Endothelial cell of umbilical vein (primary cell): ENCODE measurements around the gene TRIM24. TPM values are rescaled to one million over a fixed set of nuclear protein-coding genes. Genes with fewer than 3 reads are reported as not detected.

Experiments used
- BruUV-seq: library from RNA; stranded (reverse); fragments of 400-500 nt; replicated peaks from 2 replicates; lab custom pipeline; 2021; lab: Mats Ljungman, UMichigan
- CTCF ChIA-PET: fragments of 300-600, 350-600 bp; sonication (Branson Sonifier 250); formaldehyde crosslinking; loops from one replicate; lab custom pipeline; 2021; ENCODE audit warnings: antibody characterized with exemption, inconsistent platforms; lab: Charles Lee
- POLR2A ChIA-PET: fragments of 300-600, 350-600 bp; sonication (Branson Sonifier 250); formaldehyde crosslinking; loops from one replicate; lab custom pipeline; 2021; ENCODE audit warnings: antibody characterized with exemption, inconsistent platforms; lab: Charles Lee
- DNase-seq: peaks from one replicate; pipeline ENCODE4 v3.0.0-alpha.2; 2011; ENCODE audit warnings: low read depth, low spot score
- FAIRE-seq: peaks from 2 replicates; lab custom pipeline; 2011; peaks lifted over from hg19 to GRCh38; lab: Jason Lieb, UNC
- H2AFZ ChIP-seq: 2 replicates; pipeline ENCODE4 v1.6.0; 2012; ENCODE audit warnings: low read depth, low read length, control low read depth, inconsistent platforms
- H3K27ac ChIP-seq: 2 replicates; pipeline ENCODE4 v1.5.1; 2011; ENCODE audit warnings: low read depth, mild to moderate bottlenecking, control low read depth, low read length, moderate library complexity; ENCODE audit not compliant: insufficient read depth
- H3K27me3 ChIP-seq, 2 experiments: 2 replicates each; pipeline versions ENCODE4 v1.6.0 to v1.6.1; 2011; ENCODE audit warnings: low read length in 2 of 2, mixed read lengths in 1 of 2; ENCODE audit not compliant: control insufficient read depth in 2 of 2, insufficient read depth in 2 of 2
- H3K36me3 ChIP-seq, 2 experiments: 2 replicates in 1 of 2; 3 replicates in 1 of 2; pipeline ENCODE4 v1.5.1; 2011; ENCODE audit warnings: low read length in 2 of 2, mild to moderate bottlenecking in 1 of 2, moderate library complexity in 1 of 2; ENCODE audit not compliant: control insufficient read depth in 2 of 2, insufficient read depth in 2 of 2; ENCODE audit errors: extremely low read depth in 1 of 2
- H3K4me1 ChIP-seq: 3 replicates; pipeline ENCODE4 v1.5.1; 2011; ENCODE audit warnings: mild to moderate bottlenecking, low read length; ENCODE audit not compliant: control insufficient read depth, insufficient read depth; ENCODE audit errors: extremely low read depth
- H3K4me2 ChIP-seq: 2 replicates; pipeline ENCODE4 v1.6.1; 2011; ENCODE audit warnings: low read length, control low read depth, mixed read lengths; ENCODE audit not compliant: insufficient read depth
- H3K4me3 ChIP-seq, 3 experiments: fragments of 200-600 bp in 1 of 3; sonication (generic), shearing (Covaris generic) in 1 of 3; replicated peaks in 1 of 3; 2 replicates each; pipeline ENCODE4 v1.5.1; 2011 to 2016; ENCODE audit warnings: control low read depth in 3 of 3, low read length in 3 of 3, mild to moderate bottlenecking in 2 of 3, inconsistent platforms in 1 of 3, low read depth in 1 of 3, moderate library complexity in 1 of 3; ENCODE audit not compliant: insufficient read depth in 1 of 3
- H3K79me2 ChIP-seq: 2 replicates; pipeline ENCODE4 v1.6.0; 2012; ENCODE audit warnings: low read length, inconsistent platforms; ENCODE audit not compliant: control insufficient read depth, insufficient read depth
- H3K9ac ChIP-seq: replicated peaks from 2 replicates; pipeline ENCODE3; 2011; ENCODE audit warnings: low read length, control low read depth; ENCODE audit not compliant: insufficient read depth; ENCODE audit errors: extremely low read depth
- H3K9me1 ChIP-seq: replicated peaks from 3 replicates; pipeline ENCODE4 v1.6.0; 2011; ENCODE audit warnings: mild to moderate bottlenecking, low read length; ENCODE audit not compliant: control insufficient read depth, insufficient read depth; ENCODE audit errors: extremely low read depth
- H3K9me3 ChIP-seq: replicated peaks from 2 replicates; pipeline ENCODE4 v1.5.1; 2012; ENCODE audit warnings: low read length, inconsistent platforms; ENCODE audit not compliant: control insufficient read depth, insufficient read depth
- H4K20me1 ChIP-seq: replicated peaks from 2 replicates; pipeline ENCODE3; 2011; ENCODE audit warnings: mild to moderate bottlenecking, low read length; ENCODE audit not compliant: control insufficient read depth, insufficient read depth; ENCODE audit errors: extremely low read depth
- CTCF ChIP-seq, 2 donors: IDR thresholded peaks; 1 replicate in 1 of 2; 2 replicates in 1 of 2; pipeline ENCODE4 v1.5.1; 2011; ENCODE audit warnings: low read length in 2 of 2, mild to moderate bottlenecking in 2 of 2, moderate library complexity in 2 of 2, control low read depth in 1 of 2, inconsistent platforms in 1 of 2, low read depth in 1 of 2; ENCODE audit not compliant: insufficient read depth in 1 of 2; ENCODE audit errors: extremely low read depth in 1 of 2
- EZH2 ChIP-seq: IDR thresholded peaks from 2 replicates; pipeline ENCODE4 v1.6.1; 2012; ENCODE audit warnings: borderline replicate concordance, low read depth, mild to moderate bottlenecking, moderate library complexity, low read length, inconsistent platforms; ENCODE audit not compliant: severe bottlenecking
- FOS ChIP-seq: IDR thresholded peaks from 2 replicates; pipeline ENCODE4 v1.6.1; 2011; ENCODE audit warnings: mild to moderate bottlenecking, low read length, moderate library complexity, borderline replicate concordance; ENCODE audit not compliant: insufficient read depth
- GATA2 ChIP-seq: IDR thresholded peaks from 2 replicates; pipeline ENCODE4 v1.7.0; 2011; ENCODE audit warnings: low read depth, mild to moderate bottlenecking, moderate library complexity, mixed read lengths, low read length; ENCODE audit not compliant: insufficient read length, insufficient read depth
- JUN ChIP-seq: IDR thresholded peaks from 2 replicates; pipeline ENCODE4 v1.6.1; 2011; ENCODE audit warnings: borderline replicate concordance, low read depth; ENCODE audit not compliant: insufficient read length, insufficient read depth
- MAX ChIP-seq: IDR thresholded peaks from 2 replicates; pipeline ENCODE4 v1.6.1; 2011; ENCODE audit not compliant: insufficient read depth, insufficient read length
- MYC ChIP-seq: IDR thresholded peaks from one replicate; pipeline ENCODE4 v1.6.1; 2011; ENCODE audit warnings: mild to moderate bottlenecking, low read depth, low read length
- POLR2A ChIP-seq: IDR thresholded peaks from 2 replicates; pipeline ENCODE4 v1.6.1; 2012; ENCODE audit warnings: low read depth, mild to moderate bottlenecking, control low read depth, low read length
- POLR2AphosphoS5 ChIP-seq: IDR thresholded peaks from 2 replicates; pipeline ENCODE4 v1.6.1; 2012; ENCODE audit warnings: low read depth, mild to moderate bottlenecking, control low read depth, low read length, moderate library complexity; ENCODE audit not compliant: insufficient read depth
- dilution Hi-C: fragments of 300-500 bp; cut with MboI; formaldehyde crosslinking; loops from one replicate; pipeline ENCODE4 v1.15.0; 2019; ENCODE audit warnings: low sequenced_read_pairs; ENCODE audit not compliant: extremely low pct_ligation_motif_present
- intact Hi-C: fragments of 100-400 bp; cut with micrococcal nuclease; formaldehyde crosslinking; loops from one replicate; pipeline ENCODE4 v1.10.0; 2022
- polyA plus RNA-seq, 4 experiments: library from polyadenylated mRNA; depleted of rRNA in 3 of 4; stranded (reverse) in 3 of 4; unstranded in 1 of 4; fragments of >200 nt; gene quantifications; 2 replicates each; pipeline versions ENCODE4 v1.2.1 to v1.2.3, GENCODE V29; 2011 to 2012; ENCODE audit warnings: missing spikeins in 1 of 4
- total RNA-seq: library from RNA; stranded (reverse); gene quantifications from 2 replicates; pipeline ENCODE4 v1.2.3, GENCODE V29; 2021

Gene TRIM24
- total and polyA plus RNA-seq, 2 donors (not counting 3 experiments of a cell fraction or from before 2014, with no cell fraction given) = 9.1 to 26.1 TPM

- intact Hi-C loops (no loop called here), dilution Hi-C loops (no loop called here)
- Histone ChIP-seq H3K4me3 (no peak overlapping the region), H3K9me1 (no peaks in the 10 kb centered on the region), H3K9ac (no peak overlapping the region), H3K27me3 (no peaks in the 10 kb centered on the region), H3K4me2 (no peak overlapping the region), H3K36me3 (no peaks in the 10 kb centered on the region), H3K27ac (no peak overlapping the region), H3K4me1 (no peaks in the 10 kb centered on the region), H3K79me2 (peaks cover 82% of the 10 kb centered on the region), H4K20me1 (peaks cover 5% of the 10 kb centered on the region), H3K9me3 (no peaks in the 10 kb centered on the region), H2AFZ (no peak overlapping the region)
- TF ChIP-seq GATA2 (no peak), POLR2AphosphoS5 (no peak), MYC (no peak), MAX (no peak), JUN (no peak), CTCF (IDR thresholded peaks at IDR 0.05; ENCODE audit: extremely low read depth in 1 of 2, insufficient read depth in 1 of 2, low read depth in 1 of 2, low read length in 2 of 2) (no peak), FOS (no peak), POLR2A (no peak), EZH2 (no peak)
- no peak for FAIRE-seq
- BruUV-seq = no TSS peak
- ChIA-PET POLR2A (no interaction called here), CTCF (interaction anchor here (1.5 kb wide), 1 partner anchor 21 kb away, joined by 4 read pairs; the partner anchor contains the start of gene TRIM24)
- no peak for DNase-seq
These were observed 20.5 kb downstream of the TRIM24 start for GRCh38 chr7:138480527-138480926.
